Stomach smooth muscle (tissue), 2 donors: ENCODE data around the gene CD34.
"Not testable (repeated sequence)": the region's sequence is repeated elsewhere in the genome, so short reads cannot be mapped to it uniquely, and the experiment has no call there.

Experiments
- H3K27ac ChIP-seq: one replicate; pipeline ENCODE4 v1.7.0; 2013; ENCODE audit warnings: mild to moderate bottlenecking, low read length, inconsistent platforms
- H3K27me3 ChIP-seq, 2 donors: one replicate each; pipeline ENCODE4 v1.7.0; 2013; ENCODE audit warnings: low read length in 2 of 2; ENCODE audit not compliant: insufficient read depth in 2 of 2, control insufficient read depth in 1 of 2
- H3K36me3 ChIP-seq, 2 donors: one replicate each; pipeline ENCODE4 v1.7.0; 2013; ENCODE audit warnings: low read length in 2 of 2; ENCODE audit not compliant: control insufficient read depth in 2 of 2, insufficient read depth in 2 of 2
- H3K4me1 ChIP-seq: one replicate; pipeline ENCODE4 v1.7.0; 2013; ENCODE audit warnings: low read length; ENCODE audit not compliant: control insufficient read depth, insufficient read depth
- H3K4me3 ChIP-seq, 2 donors: one replicate each; pipeline ENCODE4 v1.7.0; 2013; ENCODE audit warnings: low read length in 2 of 2
- H3K9ac ChIP-seq, 2 donors: one replicate each; pipeline ENCODE4 v1.7.0; 2013; ENCODE audit warnings: low read length in 2 of 2, mild to moderate bottlenecking in 1 of 2
- H3K9me3 ChIP-seq, 2 donors: one replicate each; pipeline ENCODE4 v1.7.0; 2013; ENCODE audit warnings: low read length in 2 of 2; ENCODE audit not compliant: control insufficient read depth in 2 of 2
- donor health status: healthy.
- donor health status: Pancreatic carcinoma.

Gene CD34

DNA sequence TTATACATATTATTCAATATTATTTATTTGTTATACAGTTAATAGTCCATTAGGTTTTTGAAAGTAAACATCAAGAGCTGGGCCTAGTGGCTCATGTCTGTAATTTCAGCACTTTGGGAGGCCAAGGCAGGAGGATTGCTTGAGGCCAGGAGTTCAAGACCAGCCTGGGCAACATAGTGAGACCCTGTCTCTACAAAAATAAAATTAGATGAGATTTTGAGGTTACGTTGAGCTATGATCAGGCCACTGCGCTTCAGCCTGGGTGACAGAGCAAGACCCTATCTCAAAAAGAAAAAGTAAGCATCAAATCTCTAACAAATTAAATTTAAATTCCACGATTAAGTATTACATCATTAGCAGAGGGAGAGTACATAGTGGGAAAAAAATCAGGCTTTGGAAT lies 15.0 kb upstream of the CD34 start:
- H3K9ac ChIP-seq, H3K27ac ChIP-seq, H3K4me3 ChIP-seq, H3K27me3 ChIP-seq, H3K36me3 ChIP-seq, H3K9me3 ChIP-seq: not testable (repeated sequence)
- peaks cover 18% of the 10 kb centered on the region for H3K4me1 ChIP-seq

DNA sequence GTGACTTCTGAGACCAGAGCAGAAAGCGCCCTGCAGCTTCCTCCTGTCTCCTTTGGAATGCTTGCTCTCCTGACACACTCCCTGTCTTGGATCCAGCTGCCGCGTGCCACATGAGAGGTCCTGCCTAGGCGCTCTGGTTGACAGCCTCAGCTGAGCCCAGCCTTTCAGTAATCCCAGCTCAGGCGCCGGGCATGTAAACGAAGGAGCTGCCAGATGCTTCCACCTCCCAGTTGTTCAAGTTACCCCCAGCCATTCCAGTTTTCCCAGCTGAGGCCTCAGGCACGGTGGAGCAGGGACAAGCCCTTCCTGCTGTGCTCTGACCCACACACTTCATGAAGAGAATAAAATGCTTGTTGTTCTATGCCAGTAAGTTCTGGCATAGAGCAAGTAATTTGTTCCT lies 14.3 kb upstream of the CD34 start:
- Histone ChIP-seq H3K9ac (peak overlapping the region in 1 of 2 donors; percentile 13), H3K4me3 (peak overlapping the region in 1 of 2 donors; percentile 29), H3K9me3 (no peaks in the 10 kb centered on the region), H3K4me1 (peaks cover 18% of the 10 kb centered on the region), H3K27me3 (no peaks in the 10 kb centered on the region), H3K27ac (peak overlapping the region; percentile 18), H3K36me3 (no peaks in the 10 kb centered on the region)

DNA sequence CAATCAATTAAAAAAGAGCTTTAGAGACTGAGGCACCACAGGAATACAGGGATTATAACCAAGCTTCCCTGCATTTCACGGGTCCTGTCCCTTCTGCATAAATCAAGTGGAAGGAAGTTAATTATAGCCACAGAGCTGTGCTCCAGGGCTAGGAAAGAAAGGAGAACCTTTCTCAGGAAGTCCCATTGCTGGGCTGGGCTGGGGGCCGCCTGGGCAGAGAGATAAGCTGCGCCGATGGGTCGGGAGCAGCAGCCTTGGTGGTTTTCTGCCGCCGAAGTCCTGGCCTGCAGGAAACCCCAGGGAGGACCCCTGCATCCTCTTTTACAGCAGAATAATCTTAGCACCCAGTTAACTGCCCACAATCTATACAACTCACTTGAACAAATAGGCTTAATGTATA lies 12.6 kb upstream of the CD34 start:
- Histone ChIP-seq H3K9ac (no peak overlapping the region), H3K9me3 (no peaks in the 10 kb centered on the region), H3K27me3 (no peaks in the 10 kb centered on the region), H3K27ac (no peak overlapping the region), H3K4me1 (peaks cover 25% of the 10 kb centered on the region), H3K36me3 (no peaks in the 10 kb centered on the region), H3K4me3 (no peak overlapping the region)

DNA sequence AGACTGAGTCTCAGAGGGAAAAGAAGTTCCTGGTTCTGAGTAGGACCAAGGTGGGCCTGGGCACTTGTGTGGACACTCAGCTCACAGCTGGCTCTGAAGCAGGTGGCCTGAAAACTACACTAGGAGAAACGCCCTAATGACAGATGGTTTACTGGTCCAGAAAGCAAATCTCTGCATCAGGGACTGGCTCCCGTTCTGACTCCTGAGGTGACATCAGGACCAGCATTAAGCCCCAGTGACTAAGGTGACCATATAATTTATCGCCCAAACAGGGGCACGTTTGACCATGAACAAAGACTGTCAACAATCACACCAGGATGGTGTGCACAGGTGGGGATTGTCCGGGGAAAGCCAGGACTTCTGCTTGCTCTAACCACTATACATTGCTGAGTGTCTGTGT lies 12.2 kb upstream of the CD34 start:
- Histone ChIP-seq H3K27me3 (no peaks in the 10 kb centered on the region), H3K36me3 (no peaks in the 10 kb centered on the region), H3K9ac (no peak overlapping the region), H3K9me3 (no peaks in the 10 kb centered on the region), H3K27ac (no peak overlapping the region), H3K4me1 (peaks cover 25% of the 10 kb centered on the region), H3K4me3 (no peak overlapping the region)

DNA sequence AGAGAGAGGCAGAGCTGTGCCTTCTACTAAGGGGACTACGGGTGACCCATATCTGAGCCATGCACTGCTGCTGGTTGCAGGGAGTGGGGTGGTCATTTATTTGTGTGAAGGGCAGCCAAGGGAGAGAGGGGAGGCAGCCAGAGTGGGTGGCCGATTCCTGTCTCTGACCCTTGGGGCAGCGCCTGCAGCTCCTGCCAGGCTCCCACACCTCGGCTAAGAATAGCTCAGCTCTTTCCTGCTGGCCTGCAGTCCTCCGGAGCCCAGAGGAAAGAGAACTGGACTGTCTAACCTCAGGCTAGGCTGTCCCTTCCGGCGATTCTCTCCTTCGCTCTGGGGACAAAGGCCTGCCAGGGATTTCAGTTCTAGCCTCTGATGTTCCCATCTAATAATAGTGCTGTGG lies 11.6 kb upstream of the CD34 start:
- Histone ChIP-seq H3K27ac (no peak overlapping the region), H3K9me3 (no peaks in the 10 kb centered on the region), H3K4me3 (no peak overlapping the region), H3K9ac (no peak overlapping the region), H3K36me3 (no peaks in the 10 kb centered on the region), H3K27me3 (no peaks in the 10 kb centered on the region), H3K4me1 (peaks cover 25% of the 10 kb centered on the region)

DNA sequence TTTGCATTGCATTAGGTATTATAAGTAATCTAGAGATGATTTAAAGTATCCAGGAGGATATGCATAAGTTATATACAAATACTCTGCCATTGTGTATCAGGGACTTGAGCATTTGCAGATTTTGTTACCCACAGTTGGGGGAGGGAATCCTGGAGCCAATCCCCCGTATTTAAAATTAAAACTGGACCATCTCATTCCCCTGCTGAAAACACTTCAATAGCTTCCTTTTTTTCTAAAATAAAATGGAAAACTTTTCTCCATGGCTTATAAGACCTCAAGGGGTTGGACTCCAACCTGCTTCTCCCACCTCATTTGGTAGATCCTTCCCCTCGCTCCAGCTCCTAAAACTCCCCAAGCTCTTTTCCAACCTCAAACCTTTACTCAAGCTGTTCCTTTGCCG lies 10.4 kb upstream of the CD34 start:
- H3K4me1 ChIP-seq, result peaks cover 25% of the 10 kb centered on the region

DNA sequence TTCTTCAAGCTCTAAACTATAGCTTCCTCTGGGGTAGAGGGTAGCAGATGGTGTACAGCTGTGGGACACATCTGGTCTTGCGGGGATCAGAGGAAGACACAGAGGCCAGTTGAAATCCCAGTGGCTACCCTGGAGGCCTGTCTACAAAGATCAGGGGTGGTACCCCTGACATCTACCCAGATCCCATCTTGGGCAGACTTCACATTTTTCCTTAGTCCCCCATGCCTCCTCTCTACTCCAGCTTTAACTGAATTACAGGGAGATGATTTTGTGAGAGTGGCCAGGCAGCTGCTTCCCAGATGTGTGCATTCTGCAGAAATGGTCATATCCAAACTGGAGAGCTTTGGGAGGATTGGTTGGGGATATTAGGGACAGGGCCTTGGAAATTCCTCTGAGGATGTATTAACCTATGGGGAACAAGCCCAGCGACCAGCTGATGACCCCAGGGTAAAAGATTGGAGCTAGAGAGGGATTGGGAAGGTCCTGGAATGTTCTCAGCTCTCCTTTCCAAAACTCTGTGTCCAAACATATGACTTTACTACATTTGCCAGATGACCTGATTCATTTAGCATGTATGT lies 9.6 kb upstream of the CD34 start:
- Histone ChIP-seq H3K9ac (no peak overlapping the region), H3K27ac (peak overlapping the region; percentile 11), H3K27me3 (no peaks in the 10 kb centered on the region), H3K4me1 (peaks cover 25% of the 10 kb centered on the region), H3K36me3 (no peaks in the 10 kb centered on the region), H3K9me3 (no peaks in the 10 kb centered on the region), H3K4me3 (no peak overlapping the region)

More for the DNA sequence above, 10.4 kb upstream of the CD34 start:
- H3K9me3 ChIP-seq, result no peaks in the 10 kb centered on the region
- no peaks in the 10 kb centered on the region for H3K36me3 ChIP-seq
- no peak overlapping the region for H3K27ac ChIP-seq
- no peak overlapping the region for H3K9ac ChIP-seq
- no peaks in the 10 kb centered on the region for H3K27me3 ChIP-seq
- no peak overlapping the region for H3K4me3 ChIP-seq

DNA sequence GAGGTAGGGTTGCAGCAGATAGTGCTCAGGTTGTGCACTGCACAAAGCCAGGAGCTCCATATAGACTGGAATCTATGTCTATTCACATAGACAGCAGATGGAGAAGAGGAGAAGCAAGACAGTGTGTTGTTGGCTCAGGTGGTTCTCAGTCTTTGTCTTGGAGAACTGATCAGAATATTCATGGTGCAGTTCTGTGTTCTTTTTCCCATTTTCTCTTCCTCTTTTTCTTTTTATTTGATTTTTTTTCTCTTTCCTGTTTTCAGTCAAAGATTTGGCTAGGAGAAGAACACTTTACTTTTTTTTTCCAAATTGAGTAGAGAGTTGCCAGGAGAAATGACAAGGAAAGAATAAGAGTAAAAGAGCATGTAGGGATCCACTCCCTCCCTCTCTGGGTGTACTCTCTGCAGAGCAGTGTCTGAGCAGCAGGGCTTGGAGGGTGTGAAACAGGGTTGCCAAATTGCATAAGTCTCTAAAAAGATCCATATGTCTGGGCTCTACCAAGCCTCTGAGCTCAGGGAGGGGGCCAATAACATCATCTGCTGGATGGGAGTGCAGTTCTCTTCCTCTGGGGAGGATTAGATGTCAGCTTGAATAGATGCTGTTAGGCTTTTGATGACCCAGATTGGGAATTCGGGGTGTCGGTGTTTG lies 8.7 kb upstream of the CD34 start:
- peak overlapping the region; percentile 11 for H3K27ac ChIP-seq
- no peak overlapping the region for H3K4me3 ChIP-seq

DNA sequence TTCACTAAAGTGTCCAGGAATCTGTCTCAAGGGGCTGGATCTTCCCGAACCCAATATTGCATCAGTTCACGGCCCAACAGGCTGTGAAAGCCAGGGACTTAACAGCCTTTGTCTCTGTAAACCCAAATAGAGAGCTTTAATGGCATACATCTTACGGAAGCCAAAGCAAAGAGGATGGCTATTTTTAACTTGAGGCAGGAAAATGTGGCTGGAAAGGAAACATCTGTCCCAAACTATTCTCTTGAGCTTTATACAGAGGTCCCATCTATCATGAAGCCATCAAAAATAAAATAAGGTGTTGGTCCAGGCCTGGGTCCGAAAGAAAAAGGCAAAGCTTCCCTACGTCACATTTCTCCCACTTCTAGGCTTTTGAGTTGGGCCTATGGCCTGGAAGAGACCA lies 7.7 kb upstream of the CD34 start:
- H3K4me3 ChIP-seq, result no peak overlapping the region
- H3K36me3 ChIP-seq, result no peaks in the 10 kb centered on the region
- H3K9me3 ChIP-seq, result no peaks in the 10 kb centered on the region
- H3K9ac ChIP-seq, result no peak overlapping the region
- H3K27ac ChIP-seq, result peak overlapping the region; percentile 11
- peaks cover 17% of the 10 kb centered on the region for H3K4me1 ChIP-seq
- peaks cover 0 to 2% of the 10 kb centered on the region in 2 donors for H3K27me3 ChIP-seq

More for the DNA sequence above, 8.7 kb upstream of the CD34 start:
- H3K27me3 ChIP-seq, result no peaks in the 10 kb centered on the region
- H3K9me3 ChIP-seq, result no peaks in the 10 kb centered on the region
- H3K4me1 ChIP-seq, result peaks cover 17% of the 10 kb centered on the region
- no peaks in the 10 kb centered on the region for H3K36me3 ChIP-seq
- H3K9ac ChIP-seq, result no peak overlapping the region

DNA sequence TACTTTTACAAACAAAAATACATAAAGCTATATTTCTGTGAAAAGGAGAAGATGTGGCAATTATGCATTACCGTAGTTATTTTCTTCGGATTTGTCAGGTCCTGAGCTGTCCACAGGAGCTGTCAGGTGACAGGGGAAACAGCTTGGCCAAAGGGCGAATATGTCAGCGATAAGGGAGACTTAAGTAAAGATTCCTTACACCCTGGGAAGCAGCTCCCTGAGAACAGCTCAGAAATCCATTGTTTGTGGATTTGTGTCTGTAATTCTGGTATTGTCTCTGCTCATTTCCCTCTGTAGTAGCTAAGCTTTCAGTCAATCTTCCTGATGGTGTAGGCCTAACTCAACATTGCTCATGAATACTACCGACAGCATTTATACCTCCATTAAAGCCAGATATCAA lies 7.1 kb upstream of the CD34 start:
- Histone ChIP-seq H3K9ac (no peak overlapping the region), H3K27me3 (peaks cover 2 to 3% of the 10 kb centered on the region in 2 donors), H3K4me3 (no peak overlapping the region), H3K27ac (no peak overlapping the region), H3K36me3 (no peaks in the 10 kb centered on the region), H3K9me3 (no peaks in the 10 kb centered on the region), H3K4me1 (peaks cover 11% of the 10 kb centered on the region)

DNA sequence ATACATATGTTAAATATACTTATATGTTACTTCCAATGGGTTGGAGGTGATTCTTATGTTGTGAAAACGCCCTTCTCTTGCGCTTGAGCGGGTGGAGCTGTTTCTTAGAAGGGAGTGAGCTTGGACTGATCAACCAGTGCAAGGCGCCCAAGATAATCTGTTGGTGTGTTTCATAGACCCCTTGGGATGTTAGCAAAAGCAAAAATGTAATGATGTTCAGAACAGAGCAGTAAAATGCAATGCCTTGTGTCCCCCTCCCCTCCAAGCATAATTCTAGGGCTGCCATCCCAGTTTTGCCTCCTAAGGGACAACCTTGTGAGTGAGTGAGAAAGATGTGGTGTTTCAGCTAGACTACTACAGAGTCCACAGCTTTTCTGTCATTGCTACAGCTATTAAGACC lies 6.2 kb upstream of the CD34 start:
- no peak overlapping the region for H3K27ac ChIP-seq
- H3K9me3 ChIP-seq, result no peaks in the 10 kb centered on the region
- H3K4me3 ChIP-seq, result no peak overlapping the region
- peaks cover 7% of the 10 kb centered on the region for H3K4me1 ChIP-seq
- H3K27me3 ChIP-seq, result peaks cover 2 to 6% of the 10 kb centered on the region in 2 donors
- H3K9ac ChIP-seq, result no peak overlapping the region
- H3K36me3 ChIP-seq, result no peaks in the 10 kb centered on the region
